Parathyroid adenoma (tissue), 2 donors: ENCODE measurements around the gene GRPEL2.
"Not testable (repeated sequence)": the region's sequence is repeated elsewhere in the genome, so short reads cannot be mapped to it uniquely, and the experiment has no call there.

Experiments
- H2AFZ ChIP-seq: fragments of 300-600 bp; sonication (generic); one replicate; pipeline ENCODE4 v1.7.0; 2017; ENCODE audit warnings: antibody characterized with exemption, mild to moderate bottlenecking
- H3K27ac ChIP-seq: fragments of 300-600 bp; sonication (generic); one replicate; pipeline ENCODE4 v1.7.0; 2017
- H3K27me3 ChIP-seq: fragments of 300-600 bp; sonication (generic); one replicate; pipeline ENCODE4 v1.7.0; 2017; ENCODE audit warnings: low read length; ENCODE audit not compliant: control insufficient read depth, insufficient read depth
- H3K36me3 ChIP-seq: fragments of 300-600 bp; sonication (generic); one replicate; pipeline ENCODE4 v1.7.0; 2017; ENCODE audit warnings: low read length; ENCODE audit not compliant: control insufficient read depth, insufficient read depth
- H3K4me1 ChIP-seq: fragments of 300-600 bp; sonication (generic); one replicate; pipeline ENCODE4 v1.7.0; 2017; ENCODE audit warnings: control low read depth
- H3K4me2 ChIP-seq: fragments of 300-600 bp; sonication (generic); one replicate; pipeline ENCODE4 v1.7.0; 2017; ENCODE audit warnings: low read length
- H3K4me3 ChIP-seq: fragments of 300-600 bp; sonication (generic); one replicate; pipeline ENCODE4 v1.7.0; 2017; ENCODE audit warnings: low read depth, low read length
- H3K79me2 ChIP-seq: fragments of 300-600 bp; sonication (generic); one replicate; pipeline ENCODE4 v1.7.0; 2017; ENCODE audit warnings: control low read depth
- H3K9ac ChIP-seq: fragments of 300-600 bp; sonication (generic); one replicate; pipeline ENCODE4 v1.7.0; 2017; ENCODE audit warnings: mild to moderate bottlenecking
- H3K9me3 ChIP-seq: fragments of 300-600 bp; sonication (generic); one replicate; pipeline ENCODE4 v1.7.0; 2017; ENCODE audit warnings: low read length; ENCODE audit not compliant: control insufficient read depth
- CTCF ChIP-seq: fragments of 300-600 bp; sonication (generic); IDR thresholded peaks from one replicate; pipeline ENCODE4 v1.7.0; 2017; ENCODE audit warnings: antibody characterized with exemption, mild to moderate bottlenecking
- donor health status: primary hyperparathyroidism.

GRPEL2 gene

GRCh38 chr5:149392718-149393117 lies 47.4 kb downstream of the GRPEL2 start:
- no peak overlapping the region for H3K4me2 ChIP-seq
- H3K27me3 ChIP-seq: no peaks in the 10 kb centered on the region
- TF ChIP-seq CTCF: no peak
- no peak overlapping the region for H3K4me3 ChIP-seq
- H3K27ac ChIP-seq: no peak overlapping the region
- H3K9ac ChIP-seq: no peak overlapping the region
- no peaks in the 10 kb centered on the region for H3K36me3 ChIP-seq
- H3K79me2 ChIP-seq: no peaks in the 10 kb centered on the region
- no peaks in the 10 kb centered on the region for H3K4me1 ChIP-seq
- no peaks in the 10 kb centered on the region for H3K9me3 ChIP-seq
- H2AFZ ChIP-seq: no peak overlapping the region

DNA sequence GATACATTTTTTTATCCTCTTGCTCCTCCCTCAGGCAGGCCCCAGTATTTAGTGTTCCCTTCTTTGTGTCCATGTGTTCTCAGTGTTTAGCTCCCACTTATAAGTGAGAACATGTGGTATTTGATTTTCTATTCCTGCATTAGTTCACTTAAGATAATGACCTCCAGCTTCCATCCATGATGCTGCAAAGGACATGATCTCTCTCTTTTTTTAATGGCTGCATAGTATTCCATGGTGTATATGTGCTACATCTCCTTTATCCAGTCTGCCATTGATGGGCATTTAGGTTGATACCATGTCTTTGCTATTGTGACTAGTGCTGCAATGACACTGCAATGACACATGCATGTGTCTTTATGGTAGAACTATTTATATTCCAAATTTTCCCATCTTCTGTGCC lies 49.7 kb downstream of the GRPEL2 start:
- H3K27ac ChIP-seq, H3K9me3 ChIP-seq: not testable (repeated sequence)

GRCh38 chr5:149397530-149397929 lies 52.2 kb downstream of the GRPEL2 start:
- H3K4me3 ChIP-seq: no peak overlapping the region
- H3K4me2 ChIP-seq: no peak overlapping the region
- no peaks in the 10 kb centered on the region for H3K79me2 ChIP-seq
- H3K27ac ChIP-seq: no peak overlapping the region
- no peak overlapping the region for H3K9ac ChIP-seq
- TF ChIP-seq CTCF: no peak
- no peaks in the 10 kb centered on the region for H3K27me3 ChIP-seq
- no peaks in the 10 kb centered on the region for H3K4me1 ChIP-seq
- no peaks in the 10 kb centered on the region for H3K9me3 ChIP-seq
- H2AFZ ChIP-seq: no peak overlapping the region
- H3K36me3 ChIP-seq: no peaks in the 10 kb centered on the region

More for the DNA sequence above, 49.7 kb downstream of the GRPEL2 start:
- H3K79me2 ChIP-seq, H2AFZ ChIP-seq, H3K4me3 ChIP-seq, H3K27me3 ChIP-seq, H3K9ac ChIP-seq, H3K4me1 ChIP-seq, H3K4me2 ChIP-seq, H3K36me3 ChIP-seq: not testable (repeated sequence)

GRCh38 chr5:149398747-149399266 lies 53.5 kb downstream of the GRPEL2 start:
- H3K27ac ChIP-seq, H3K4me3 ChIP-seq, H2AFZ ChIP-seq, H3K9me3 ChIP-seq, H3K4me2 ChIP-seq, H3K4me1 ChIP-seq, H3K27me3 ChIP-seq, H3K36me3 ChIP-seq, H3K9ac ChIP-seq, H3K79me2 ChIP-seq: not testable (repeated sequence)

- Histone ChIP-seq H3K36me3 (no peaks in the 10 kb centered on the region), H3K4me3 (no peak overlapping the region), H3K79me2 (no peaks in the 10 kb centered on the region), H2AFZ (no peak overlapping the region), H3K9me3 (no peaks in the 10 kb centered on the region), H3K4me1 (no peaks in the 10 kb centered on the region), H3K27ac (no peak overlapping the region), H3K4me2 (no peak overlapping the region), H3K27me3 (no peaks in the 10 kb centered on the region), H3K9ac (no peak overlapping the region)
- TF ChIP-seq CTCF: no peak
Measured at GRCh38 chr5:149399775-149400174, 54.5 kb downstream of the GRPEL2 start.

- H3K9me3 ChIP-seq: no peaks in the 10 kb centered on the region
- H3K27ac ChIP-seq: no peak overlapping the region
- H3K79me2 ChIP-seq: no peaks in the 10 kb centered on the region
- no peak overlapping the region for H3K9ac ChIP-seq
- H3K4me2 ChIP-seq: no peak overlapping the region
- no peaks in the 10 kb centered on the region for H3K4me1 ChIP-seq
- no peaks in the 10 kb centered on the region for H3K27me3 ChIP-seq
- H3K4me3 ChIP-seq: no peak overlapping the region
- H2AFZ ChIP-seq: peak overlapping the region; percentile 3
- no peaks in the 10 kb centered on the region for H3K36me3 ChIP-seq
- no peak for TF ChIP-seq CTCF
Measured at GRCh38 chr5:149400304-149400703, 55.0 kb downstream of the GRPEL2 start.
